HCT116 (cell line): ENCODE measurements around the gene MPP2. TPM values are rescaled to one million over a fixed set of nuclear protein-coding genes. Genes with fewer than 3 reads are reported as not detected.

Source experiments
- ATAC-seq: fragments of 200-7000 bp; cut with Tn5 transposase; 2 replicates; pipeline ENCODE4 v1.9.1; 2020; ENCODE audit warnings: mild to moderate bottlenecking, moderate library complexity
- BruUV-seq: library from RNA; stranded (reverse); fragments of 400-500 nt; replicated peaks from 2 replicates; lab custom pipeline; 2021; lab: Mats Ljungman, UMichigan
- CTCF ChIA-PET: fragments of 300-600 bp; sonication (Branson Sonifier 250); formaldehyde crosslinking; loops from one replicate; lab custom pipeline; 2021; ENCODE audit warnings: antibody characterized with exemption; lab: Charles Lee
- POLR2A ChIA-PET: fragments of 300-600, 350-600 bp; sonication (Branson Sonifier 250); formaldehyde crosslinking; loops from one replicate; lab custom pipeline; 2021; ENCODE audit warnings: antibody characterized with exemption; lab: Charles Lee
- RAD21 ChIA-PET, 2 experiments: fragments of 300-600 bp; sonication (Branson Sonifier 250); formaldehyde crosslinking; loops; one replicate each; lab custom pipeline; 2023; ENCODE audit warnings: low total read pairs in 2 of 2; ENCODE audit not compliant: uncharacterized antibody in 2 of 2, unreplicated experiment in 2 of 2, low non-redundant PET in 1 of 2; lab: Charles Lee
- DNase-seq: peaks from one replicate; pipeline ENCODE4 v3.0.0-alpha.2; 2010; ENCODE audit warnings: low read depth, low spot score
- H2AFZ ChIP-seq: fragments of 200-600 bp; shearing (Covaris generic), sonication (generic); 2 replicates; pipeline ENCODE4 v1.6.1; 2017; ENCODE audit warnings: low read depth, mixed run types, mixed read lengths, antibody characterized with exemption, low read length; ENCODE audit not compliant: poor library complexity, severe bottlenecking
- H3K27ac ChIP-seq: 2 replicates; pipeline ENCODE4 v1.5.1; 2012; ENCODE audit warnings: low read depth, low read length
- H3K27me3 ChIP-seq: fragments of 200-600 bp; sonication (generic); 2 replicates; pipeline ENCODE4 v1.6.1; 2016; ENCODE audit warnings: mixed run types, low read length, mixed read lengths; ENCODE audit not compliant: insufficient read depth
- H3K36me3 ChIP-seq, 2 experiments: fragments of 200-500 bp in 1 of 2; fragments of 200-600 bp in 1 of 2; sonication (Bioruptor generic) in 1 of 2; sonication (generic) in 1 of 2; 2 replicates each; pipeline versions ENCODE4 v1.5.1 to v1.6.1; 2014 to 2016; ENCODE audit warnings: low read length in 2 of 2, inconsistent platforms in 1 of 2, mixed read lengths in 1 of 2, mixed run types in 1 of 2; ENCODE audit not compliant: insufficient read depth in 2 of 2, control insufficient read depth in 1 of 2
- H3K4me1 ChIP-seq, 2 experiments: fragments of 200-600 bp in 1 of 2; sonication (generic) in 1 of 2; 2 replicates each; pipeline versions ENCODE4 v1.5.1 to v1.6.1; 2012 to 2017; ENCODE audit warnings: low read length in 2 of 2, inconsistent platforms in 1 of 2, mild to moderate bottlenecking in 1 of 2, mixed read lengths in 1 of 2, mixed run types in 1 of 2, moderate library complexity in 1 of 2; ENCODE audit not compliant: insufficient read depth in 2 of 2, control insufficient read depth in 1 of 2
- H3K4me2 ChIP-seq: fragments of 200-600 bp; sonication (generic); 2 replicates; pipeline ENCODE4 v1.6.1; 2017; ENCODE audit warnings: mixed run types, low read length, mixed read lengths
- H3K4me3 ChIP-seq, 2 experiments: fragments of 200-600 bp in 1 of 2; sonication (generic) in 1 of 2; replicated peaks in 1 of 2; 2 replicates each; pipeline ENCODE4 v1.5.1; 2011 to 2016; ENCODE audit warnings: low read length in 2 of 2, control low read depth in 1 of 2, low read depth in 1 of 2, mild to moderate bottlenecking in 1 of 2, mixed read lengths in 1 of 2, mixed run types in 1 of 2
- H3K79me2 ChIP-seq: fragments of 200-600 bp; sonication (generic); 2 replicates; pipeline ENCODE4 v1.6.1; 2017; ENCODE audit warnings: mild to moderate bottlenecking, mixed run types, low read length, moderate library complexity, mixed read lengths; ENCODE audit not compliant: insufficient read depth
- H3K9ac ChIP-seq: fragments of 200-600 bp; sonication (generic); 2 replicates; pipeline ENCODE4 v1.6.1; 2016; ENCODE audit warnings: low read length, mixed read lengths
- H3K9me2 ChIP-seq: fragments of 200-600 bp; sonication (generic), shearing (Covaris generic); 2 replicates; pipeline ENCODE4 v1.6.1; 2017; ENCODE audit warnings: mixed run types, mild to moderate bottlenecking, moderate library complexity; ENCODE audit not compliant: insufficient read depth
- H3K9me3 ChIP-seq, 2 experiments: fragments of 200-500 bp in 1 of 2; fragments of 200-600 bp in 1 of 2; sonication (Bioruptor generic) in 1 of 2; sonication (generic) in 1 of 2; 2 replicates each; pipeline ENCODE4 v1.6.1; 2014 to 2017; ENCODE audit warnings: low read length in 2 of 2, mixed read lengths in 2 of 2, inconsistent platforms in 1 of 2, low read depth in 1 of 2, mild to moderate bottlenecking in 1 of 2, mixed run types in 1 of 2, moderate library complexity in 1 of 2; ENCODE audit not compliant: control insufficient read depth in 1 of 2, insufficient read depth in 1 of 2
- H4K20me1 ChIP-seq: fragments of 200-600 bp; sonication (generic), shearing (Covaris generic); 2 replicates; pipeline ENCODE4 v1.6.1; 2017; ENCODE audit warnings: mixed run types, mild to moderate bottlenecking, moderate library complexity; ENCODE audit not compliant: insufficient read depth
- EZH2phosphoT487 ChIP-seq: fragments of 200-600 bp; IDR thresholded peaks from 2 replicates; pipeline ENCODE4 v1.6.1; 2018; ENCODE audit warnings: antibody characterized with exemption, borderline replicate concordance
- YY1 ChIP-seq: IDR thresholded peaks from 2 replicates; pipeline ENCODE4 v1.6.1; 2011; ENCODE audit warnings: low read length, low read depth, moderate library complexity, mild to moderate bottlenecking; ENCODE audit not compliant: insufficient replicate concordance; ENCODE audit errors: extremely low read depth
- ZBTB33 ChIP-seq: IDR thresholded peaks from 2 replicates; pipeline ENCODE4 v1.6.1; 2011; ENCODE audit warnings: mild to moderate bottlenecking, low read length, moderate library complexity; ENCODE audit not compliant: insufficient replicate concordance; ENCODE audit errors: extremely low read depth
- intact Hi-C: fragments of 100-400 bp; cut with micrococcal nuclease; formaldehyde crosslinking; loops from 2 replicates; pipeline ENCODE4 v1.10.0; 2022
- total RNA-seq: library from RNA; stranded (reverse); gene quantifications from one replicate; pipeline ENCODE4 v1.2.1, GENCODE V29; 2021; ENCODE audit not compliant: unreplicated experiment
- TF ChIP-seq, protein P1 (sequence below), 3 experiments: fragments of 200-600 bp in 1 of 3; sonication (generic) in 1 of 3; IDR thresholded peaks in 2 of 3; conservative IDR thresholded peaks in 1 of 3; 2 replicates each; pipeline ENCODE4 v1.5.1; 2012 to 2017; ENCODE audit warnings: low read depth in 2 of 3, low read length in 2 of 3, antibody characterized with exemption in 1 of 3, borderline replicate concordance in 1 of 3, control low read depth in 1 of 3, mild to moderate bottlenecking in 1 of 3, mixed read lengths in 1 of 3, mixed run types in 1 of 3, moderate library complexity in 1 of 3; ENCODE audit not compliant: insufficient read depth in 1 of 3

The MPP2 gene
- total RNA-seq, 1 experiment from 2014 or later, result 16.4 TPM

DNA sequence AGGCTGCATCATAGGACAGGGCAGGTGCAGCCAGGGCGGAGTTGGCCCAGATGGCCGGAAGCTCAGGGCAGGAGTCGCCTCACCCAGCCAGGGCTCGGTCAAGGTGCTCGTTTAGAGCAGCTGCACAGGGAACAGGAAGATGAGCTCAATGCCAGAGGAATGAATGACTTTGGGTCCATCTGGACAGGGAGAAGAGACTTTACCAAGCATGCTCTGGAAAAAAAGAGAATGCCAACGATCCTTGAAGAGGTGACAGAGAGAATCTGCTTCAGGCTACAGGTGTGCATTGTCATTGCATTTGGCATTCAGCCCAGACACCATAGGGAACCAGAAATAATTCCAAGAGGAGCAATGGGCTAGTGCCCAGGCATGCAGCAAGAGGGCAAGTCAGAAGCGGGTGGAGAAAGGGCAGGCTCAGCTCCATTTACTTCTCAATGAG is 67.6 kb downstream of the MPP2 start (continued):
- TF ChIP-seq, protein P1, sequence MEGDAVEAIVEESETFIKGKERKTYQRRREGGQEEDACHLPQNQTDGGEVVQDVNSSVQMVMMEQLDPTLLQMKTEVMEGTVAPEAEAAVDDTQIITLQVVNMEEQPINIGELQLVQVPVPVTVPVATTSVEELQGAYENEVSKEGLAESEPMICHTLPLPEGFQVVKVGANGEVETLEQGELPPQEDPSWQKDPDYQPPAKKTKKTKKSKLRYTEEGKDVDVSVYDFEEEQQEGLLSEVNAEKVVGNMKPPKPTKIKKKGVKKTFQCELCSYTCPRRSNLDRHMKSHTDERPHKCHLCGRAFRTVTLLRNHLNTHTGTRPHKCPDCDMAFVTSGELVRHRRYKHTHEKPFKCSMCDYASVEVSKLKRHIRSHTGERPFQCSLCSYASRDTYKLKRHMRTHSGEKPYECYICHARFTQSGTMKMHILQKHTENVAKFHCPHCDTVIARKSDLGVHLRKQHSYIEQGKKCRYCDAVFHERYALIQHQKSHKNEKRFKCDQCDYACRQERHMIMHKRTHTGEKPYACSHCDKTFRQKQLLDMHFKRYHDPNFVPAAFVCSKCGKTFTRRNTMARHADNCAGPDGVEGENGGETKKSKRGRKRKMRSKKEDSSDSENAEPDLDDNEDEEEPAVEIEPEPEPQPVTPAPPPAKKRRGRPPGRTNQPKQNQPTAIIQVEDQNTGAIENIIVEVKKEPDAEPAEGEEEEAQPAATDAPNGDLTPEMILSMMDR (IDR thresholded peaks at IDR 0.05 in 2 of 3, conservative IDR thresholded peaks at IDR 0.05 in 1 of 3; ENCODE audit: borderline replicate concordance in 1 of 3, insufficient read depth in 1 of 3, low read depth in 2 of 3, low read length in 2 of 3), result no peak

GRCh38 chr17:43834106-43834505 is 73.2 kb downstream of the MPP2 start:
- H3K4me2 ChIP-seq, result peak overlapping the region; percentile 98
- TF ChIP-seq EZH2phosphoT487 (no peak), ZBTB33 (no peak), YY1 (no peak)
- H3K4me1 ChIP-seq, result peaks cover 17 to 28% of the 10 kb centered on the region in 2 experiments
- H3K36me3 ChIP-seq, result peaks cover 0 to 17% of the 10 kb centered on the region in 2 experiments; a peak in 1 of 4 replicates
- ChIA-PET POLR2A (no interaction called here), CTCF (no interaction called here), RAD21 (no interaction called here)
- no peaks in the 10 kb centered on the region for H3K27me3 ChIP-seq
- no peak overlapping the region for H3K4me3 ChIP-seq
- TSS peak; percentile 17 for BruUV-seq
- no peak overlapping the region for H3K27ac ChIP-seq
- intact Hi-C loops, result no loop called here
- H3K9ac ChIP-seq, result no peak overlapping the region
- H3K9me3 ChIP-seq, result no peaks in the 10 kb centered on the region
- no peaks in the 10 kb centered on the region for H3K9me2 ChIP-seq
- H2AFZ ChIP-seq, result no peak overlapping the region
- no peaks in the 10 kb centered on the region for H4K20me1 ChIP-seq
- peaks cover 10% of the 10 kb centered on the region for H3K79me2 ChIP-seq
- DNase-seq, result no peak
- no peak for ATAC-seq
